ENCODE measurements around the gene FGB.

GRCh38 chr4:154609532-154609931 is 46.7 kb downstream of the FGB start:
- TF ChIP-seq CTCF (IDR thresholded peaks at IDR 0.05) = no peak
- TF ChIP-seq ZFX (IDR thresholded peaks at IDR 0.05; ENCODE audit: borderline replicate concordance) = no peak
